HL-60 (cell line): Measurements from ENCODE around the gene CNTRL.

ENCODE experiments used
- DNase-seq, 2 experiments: peaks; one replicate each; pipeline ENCODE4 v3.0.0-alpha.2; 2010 to 2020; ENCODE audit warnings: low read depth in 1 of 2, low spot score in 1 of 2
- H3K27ac ChIP-seq: fragments of 250-450 bp; sonication (Bioruptor Pico); replicated peaks from 2 replicates; pipeline ENCODE4 v1.5.1; 2020; ENCODE audit warnings: mild to moderate bottlenecking, moderate library complexity
- H3K27me3 ChIP-seq: fragments of 250-450 bp; sonication (Bioruptor Pico); 2 replicates; pipeline ENCODE4 v1.5.1; 2021; ENCODE audit warnings: mild to moderate bottlenecking, moderate library complexity; ENCODE audit not compliant: insufficient read depth, poor library complexity, severe bottlenecking
- H3K4me3 ChIP-seq: replicated peaks from 2 replicates; pipeline ENCODE4 v1.5.1; 2011; ENCODE audit warnings: mild to moderate bottlenecking, control low read depth, low read length; ENCODE audit not compliant: insufficient read depth
- CTCF ChIP-seq: IDR thresholded peaks from one replicate; pipeline ENCODE4 v1.5.1; 2011; ENCODE audit warnings: low read length, control low read depth, inconsistent platforms; ENCODE audit not compliant: insufficient read depth
- GABPA ChIP-seq: IDR thresholded peaks from 2 replicates; pipeline ENCODE4 v1.6.1; 2012; ENCODE audit warnings: low read depth
- POLR2AphosphoS5 ChIP-seq: IDR thresholded peaks from 2 replicates; pipeline ENCODE4 v1.6.1; 2012; ENCODE audit warnings: low read depth
- REST ChIP-seq: IDR thresholded peaks from 2 replicates; pipeline ENCODE4 v1.6.1; 2012; ENCODE audit warnings: low read depth; ENCODE audit not compliant: insufficient replicate concordance
- SPI1 ChIP-seq: IDR thresholded peaks from 2 replicates; pipeline ENCODE4 v1.6.1; 2012; ENCODE audit warnings: low read depth, mild to moderate bottlenecking, borderline replicate concordance

Gene CNTRL

GRCh38 chr9:121141706-121142105 lies 67.0 kb downstream of the CNTRL start:
- no peak for DNase-seq
- Histone ChIP-seq H3K27me3 (no peaks in the 10 kb centered on the region), H3K27ac (no peak overlapping the region), H3K4me3 (no peak overlapping the region)
- TF ChIP-seq GABPA (no peak), REST (no peak), POLR2AphosphoS5 (no peak), CTCF (no peak), SPI1 (no peak)

GRCh38 chr9:121143771-121144170 lies 69.0 kb downstream of the CNTRL start:
- H3K27ac ChIP-seq, result no peak overlapping the region
- no peaks in the 10 kb centered on the region for H3K27me3 ChIP-seq
- no peak for DNase-seq
- TF ChIP-seq REST, result no peak
- no peak for TF ChIP-seq CTCF
- no peak for TF ChIP-seq POLR2AphosphoS5
- TF ChIP-seq SPI1, result no peak
- TF ChIP-seq GABPA, result no peak
- no peak overlapping the region for H3K4me3 ChIP-seq

- no peak overlapping the region for H3K27ac ChIP-seq
- TF ChIP-seq GABPA, result no peak
- TF ChIP-seq REST, result no peak
- no peak for TF ChIP-seq SPI1
- TF ChIP-seq CTCF, result no peak
- TF ChIP-seq POLR2AphosphoS5, result no peak
- no peaks in the 10 kb centered on the region for H3K27me3 ChIP-seq
- DNase-seq, result no peak
- no peak overlapping the region for H3K4me3 ChIP-seq
Observed at GRCh38 chr9:121144482-121144881, 69.7 kb downstream of the CNTRL start.
